PC-3 (cell line): Measurements from ENCODE around the gene LZTFL1.

Experiments
- CTCF ChIP-seq: fragments of 300-600 bp; sonication (generic); conservative IDR thresholded peaks from 2 replicates; pipeline ENCODE4 v1.5.1; 2017; ENCODE audit warnings: antibody characterized with exemption, low read depth, mild to moderate bottlenecking, low read length
- EZH2 ChIP-seq: fragments of 300-600 bp; sonication (generic); IDR thresholded peaks from one replicate; pipeline ENCODE4 v1.6.1; 2017; ENCODE audit warnings: antibody characterized with exemption, mild to moderate bottlenecking, low read length; ENCODE audit not compliant: unreplicated experiment

- TF ChIP-seq CTCF (no peak), EZH2 (no peak)
Observed at GRCh38 chr3:45817831-45818522, 23.9 kb downstream of the LZTFL1 start.
